ENCODE results near the gene FOXP1. TPM values are rescaled to one million over a fixed set of nuclear protein-coding genes. Genes with fewer than 3 reads are reported as not detected.

The FOXP1 gene
- total and polyA plus RNA-seq, 2 donors from 2014 or later, result 6.7 to 87.2 TPM

- no peaks in the 10 kb centered on the region for H3K9me3 ChIP-seq (ENCODE audit: control insufficient read depth in 2 of 3, insufficient read depth in 1 of 3, low read length in 3 of 3)
- H3K36me3 ChIP-seq (ENCODE audit: control insufficient read depth in 2 of 3, insufficient read depth in 3 of 3, low read length in 3 of 3), result no peaks in the 10 kb centered on the region
- intact Hi-C loops (cut with DNase I), result no loop called here
- H3K27ac ChIP-seq (ENCODE audit: low read depth in 2 of 2, low read length in 2 of 2), result no peak overlapping the region
- no peaks in the 10 kb centered on the region for H3K27me3 ChIP-seq (ENCODE audit: control insufficient read depth, insufficient read depth, low read length)
- no peak for TF ChIP-seq CTCF (IDR thresholded peaks at IDR 0.05; ENCODE audit: borderline replicate concordance, extremely low read depth, insufficient read depth)
- peak in 3 of 5 donors; percentile 32 to 64 (median 63) for DNase-seq
- no peak overlapping the region for H3K4me3 ChIP-seq (ENCODE audit: low read length in 3 of 3)
- H3K9ac ChIP-seq (ENCODE audit: low read length in 3 of 3), result no peak overlapping the region
- H3K4me1 ChIP-seq (ENCODE audit: control insufficient read depth in 2 of 3, insufficient read depth in 2 of 3, low read depth in 1 of 3, low read length in 3 of 3), result no peaks in the 10 kb centered on the region
- no peak for FAIRE-seq
These were observed 175.7 kb downstream of the FOXP1 start for GRCh38 chr3:71407823-71408222.

- H3K36me3 ChIP-seq (ENCODE audit: control insufficient read depth in 2 of 3, insufficient read depth in 3 of 3, low read length in 3 of 3), result no peaks in the 10 kb centered on the region
- TF ChIP-seq CTCF (IDR thresholded peaks at IDR 0.05; ENCODE audit: borderline replicate concordance, extremely low read depth, insufficient read depth), result no peak
- H3K4me3 ChIP-seq (ENCODE audit: low read length in 3 of 3), result no peak overlapping the region
- H3K27ac ChIP-seq (ENCODE audit: low read depth in 2 of 2, low read length in 2 of 2), result no peak overlapping the region
- H3K9me3 ChIP-seq (ENCODE audit: control insufficient read depth in 2 of 3, insufficient read depth in 1 of 3, low read length in 3 of 3), result no peaks in the 10 kb centered on the region
- DNase-seq (peak in 1 of 5 donors; percentile 68), FAIRE-seq (no peak)
- no peaks in the 10 kb centered on the region for H3K4me1 ChIP-seq (ENCODE audit: control insufficient read depth in 2 of 3, insufficient read depth in 2 of 3, low read depth in 1 of 3, low read length in 3 of 3)
- no peak overlapping the region for H3K9ac ChIP-seq (ENCODE audit: low read length in 3 of 3)
- intact Hi-C loops (cut with DNase I), result no loop called here
- no peaks in the 10 kb centered on the region for H3K27me3 ChIP-seq (ENCODE audit: control insufficient read depth, insufficient read depth, low read length)
These were observed 176.3 kb downstream of the FOXP1 start for GRCh38 chr3:71406972-71407810.

- H3K27me3 ChIP-seq (ENCODE audit: control insufficient read depth, insufficient read depth, low read length), result no peaks in the 10 kb centered on the region
- FAIRE-seq, result no peak
- no peak overlapping the region for H3K4me3 ChIP-seq (ENCODE audit: low read length in 3 of 3)
- no peak overlapping the region for H3K27ac ChIP-seq (ENCODE audit: low read depth in 2 of 2, low read length in 2 of 2)
- no peaks in the 10 kb centered on the region for H3K36me3 ChIP-seq (ENCODE audit: control insufficient read depth in 2 of 3, insufficient read depth in 3 of 3, low read length in 3 of 3)
- no peak for TF ChIP-seq CTCF (IDR thresholded peaks at IDR 0.05; ENCODE audit: borderline replicate concordance, extremely low read depth, insufficient read depth)
- DNase-seq, result no peak
- H3K4me1 ChIP-seq (ENCODE audit: control insufficient read depth in 2 of 3, insufficient read depth in 2 of 3, low read depth in 1 of 3, low read length in 3 of 3), result peaks cover 2% of the 10 kb centered on the region in 3 donors
- H3K9me3 ChIP-seq (ENCODE audit: control insufficient read depth in 2 of 3, insufficient read depth in 1 of 3, low read length in 3 of 3), result no peaks in the 10 kb centered on the region
- intact Hi-C loops (cut with DNase I), result no loop called here
- H3K9ac ChIP-seq (ENCODE audit: low read length in 3 of 3), result no peak overlapping the region
These were observed 180.6 kb downstream of the FOXP1 start for GRCh38 chr3:71402911-71403310.
